Measurements from ENCODE around the gene CTDSP1. TPM values are rescaled to one million over a fixed set of nuclear protein-coding genes. Genes with fewer than 3 reads are reported as not detected.

The CTDSP1 gene
- total and polyA plus RNA-seq, 2 experiments from 2014 or later = 53.1 to 124 TPM

DNA sequence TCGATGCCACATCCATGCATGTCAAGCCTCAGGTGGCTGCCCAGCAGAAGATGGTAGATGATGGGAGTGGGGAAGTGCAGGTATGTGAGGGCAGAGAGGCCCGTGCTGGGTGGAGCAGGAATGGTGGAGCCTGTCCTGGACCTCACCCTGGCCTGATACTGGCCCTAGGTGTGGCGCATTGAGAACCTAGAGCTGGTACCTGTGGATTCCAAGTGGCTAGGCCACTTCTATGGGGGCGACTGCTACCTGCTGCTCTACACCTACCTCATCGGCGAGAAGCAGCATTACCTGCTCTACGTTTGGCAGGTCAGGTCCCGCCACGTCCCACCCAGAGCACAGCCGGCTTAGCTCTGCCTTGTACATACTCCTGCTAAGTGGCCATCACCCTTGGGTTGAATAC lies 32.2 kb downstream of the CTDSP1 start:
- Histone ChIP-seq H3K9me3 (ENCODE audit: low read depth) (no peaks in the 10 kb centered on the region), H3K36me3 (replicated peaks; ENCODE audit: insufficient read depth, low read depth) (no peaks in the 10 kb centered on the region), H3K79me2 (no peaks in the 10 kb centered on the region), H2AFZ (no peak overlapping the region), H4K20me1 (ENCODE audit: insufficient read depth, poor library complexity, severe bottlenecking) (no peaks in the 10 kb centered on the region), H3K9me2 (replicated peaks; ENCODE audit: insufficient read depth) (no peaks in the 10 kb centered on the region), H3K27me3 (no peaks in the 10 kb centered on the region), H3K27ac (no peak overlapping the region), H3K4me3 (no peak overlapping the region), H3K4me2 (no peak overlapping the region), H3K4me1 (ENCODE audit: insufficient read depth) (no peaks in the 10 kb centered on the region)
- TF ChIP-seq EZH2 (IDR thresholded peaks at IDR 0.05; ENCODE audit: borderline replicate concordance) (no peak), EZH2phosphoT487 (IDR thresholded peaks at IDR 0.05; ENCODE audit: low read depth, severe bottlenecking, unreplicated experiment) (no peak)
- TF ChIP-seq, protein P1, sequence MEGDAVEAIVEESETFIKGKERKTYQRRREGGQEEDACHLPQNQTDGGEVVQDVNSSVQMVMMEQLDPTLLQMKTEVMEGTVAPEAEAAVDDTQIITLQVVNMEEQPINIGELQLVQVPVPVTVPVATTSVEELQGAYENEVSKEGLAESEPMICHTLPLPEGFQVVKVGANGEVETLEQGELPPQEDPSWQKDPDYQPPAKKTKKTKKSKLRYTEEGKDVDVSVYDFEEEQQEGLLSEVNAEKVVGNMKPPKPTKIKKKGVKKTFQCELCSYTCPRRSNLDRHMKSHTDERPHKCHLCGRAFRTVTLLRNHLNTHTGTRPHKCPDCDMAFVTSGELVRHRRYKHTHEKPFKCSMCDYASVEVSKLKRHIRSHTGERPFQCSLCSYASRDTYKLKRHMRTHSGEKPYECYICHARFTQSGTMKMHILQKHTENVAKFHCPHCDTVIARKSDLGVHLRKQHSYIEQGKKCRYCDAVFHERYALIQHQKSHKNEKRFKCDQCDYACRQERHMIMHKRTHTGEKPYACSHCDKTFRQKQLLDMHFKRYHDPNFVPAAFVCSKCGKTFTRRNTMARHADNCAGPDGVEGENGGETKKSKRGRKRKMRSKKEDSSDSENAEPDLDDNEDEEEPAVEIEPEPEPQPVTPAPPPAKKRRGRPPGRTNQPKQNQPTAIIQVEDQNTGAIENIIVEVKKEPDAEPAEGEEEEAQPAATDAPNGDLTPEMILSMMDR (IDR thresholded peaks at IDR 0.05; ENCODE audit: poor library complexity) = no peak
- no peak for DNase-seq (ENCODE audit: low spot score)
- WGBS (ENCODE audit: low lambda C conversion rate, missing lambda C conversion rate) = 92% methylated on average over 10 of the region's 10 CpGs

DNA sequence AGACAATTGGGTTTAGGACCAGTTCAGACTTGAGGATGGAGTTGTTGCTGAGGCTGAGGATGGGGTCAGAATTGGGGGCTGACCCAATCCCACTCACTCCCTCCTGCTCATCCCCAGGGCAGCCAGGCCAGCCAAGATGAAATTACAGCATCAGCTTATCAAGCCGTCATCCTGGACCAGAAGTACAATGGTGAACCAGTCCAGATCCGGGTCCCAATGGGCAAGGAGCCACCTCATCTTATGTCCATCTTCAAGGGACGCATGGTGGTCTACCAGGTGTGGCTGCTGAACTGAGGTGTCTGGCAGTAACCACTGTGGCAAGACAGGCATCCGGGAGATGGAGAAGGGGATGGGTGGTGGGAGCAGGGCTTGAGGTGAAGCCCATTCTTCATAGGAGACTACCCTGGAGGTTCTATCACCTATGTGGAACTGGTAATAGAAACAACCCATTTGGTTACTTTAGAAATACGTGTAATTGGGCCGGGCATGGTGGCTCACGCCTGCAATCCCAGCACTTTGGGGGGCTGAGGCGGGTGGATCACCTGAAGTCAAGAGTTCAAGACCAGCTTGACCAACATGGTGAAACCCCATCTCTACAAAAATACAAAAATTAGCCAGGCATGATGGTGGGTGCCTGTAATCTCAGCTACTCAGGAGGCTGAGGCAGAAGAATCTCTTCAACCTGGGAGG lies 33.2 kb downstream of the CTDSP1 start:
- no peak for TF ChIP-seq EZH2 (IDR thresholded peaks at IDR 0.05; ENCODE audit: borderline replicate concordance)
- no peaks in the 10 kb centered on the region for H3K36me3 ChIP-seq (replicated peaks; ENCODE audit: insufficient read depth, low read depth)
- H2AFZ ChIP-seq = no peak overlapping the region
- no peak overlapping the region for H3K27ac ChIP-seq
- WGBS (ENCODE audit: low lambda C conversion rate, missing lambda C conversion rate) = 98% methylated on average over 8 of the region's 8 CpGs
- H3K4me1 ChIP-seq (ENCODE audit: insufficient read depth) = no peaks in the 10 kb centered on the region
- no peaks in the 10 kb centered on the region for H3K9me2 ChIP-seq (replicated peaks; ENCODE audit: insufficient read depth)
- no peaks in the 10 kb centered on the region for H4K20me1 ChIP-seq (ENCODE audit: insufficient read depth, poor library complexity, severe bottlenecking)
- DNase-seq (ENCODE audit: low spot score) = no peak
- H3K4me2 ChIP-seq = no peak overlapping the region
- H3K4me3 ChIP-seq = no peak overlapping the region
- no peaks in the 10 kb centered on the region for H3K9me3 ChIP-seq (ENCODE audit: low read depth)
- no peaks in the 10 kb centered on the region for H3K27me3 ChIP-seq
- H3K79me2 ChIP-seq = no peaks in the 10 kb centered on the region

DNA sequence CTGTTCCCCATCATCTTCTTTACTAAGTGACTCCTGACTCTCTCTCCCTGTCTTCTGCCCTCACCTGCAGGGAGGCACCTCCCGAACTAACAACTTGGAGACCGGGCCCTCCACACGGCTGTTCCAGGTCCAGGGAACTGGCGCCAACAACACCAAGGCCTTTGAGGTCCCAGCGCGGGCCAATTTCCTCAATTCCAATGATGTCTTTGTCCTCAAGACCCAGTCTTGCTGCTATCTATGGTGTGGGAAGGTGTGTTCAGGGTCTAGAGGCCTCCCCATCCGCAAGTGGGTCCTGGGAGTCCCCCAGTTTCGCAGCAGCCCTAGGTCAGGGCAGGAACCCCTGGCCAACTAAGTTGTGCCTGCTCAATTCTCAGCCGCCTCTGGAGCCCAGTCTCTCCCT lies 34.8 kb downstream of the CTDSP1 start:
- Histone ChIP-seq H3K79me2 (no peaks in the 10 kb centered on the region), H4K20me1 (ENCODE audit: insufficient read depth, poor library complexity, severe bottlenecking) (no peaks in the 10 kb centered on the region), H3K4me2 (no peak overlapping the region), H3K9me3 (ENCODE audit: low read depth) (no peaks in the 10 kb centered on the region), H3K27me3 (no peaks in the 10 kb centered on the region), H3K36me3 (replicated peaks; ENCODE audit: insufficient read depth, low read depth) (no peaks in the 10 kb centered on the region), H2AFZ (no peak overlapping the region), H3K27ac (no peak overlapping the region), H3K4me1 (ENCODE audit: insufficient read depth) (peaks cover 10% of the 10 kb centered on the region), H3K9me2 (replicated peaks; ENCODE audit: insufficient read depth) (no peaks in the 10 kb centered on the region), H3K4me3 (no peak overlapping the region)
- TF ChIP-seq, protein P1 (IDR thresholded peaks at IDR 0.05; ENCODE audit: poor library complexity) = no peak
- no peak for TF ChIP-seq EZH2 (IDR thresholded peaks at IDR 0.05; ENCODE audit: borderline replicate concordance)
- TF ChIP-seq EZH2phosphoT487 (IDR thresholded peaks at IDR 0.05; ENCODE audit: low read depth, severe bottlenecking, unreplicated experiment) = no peak
- DNase-seq (ENCODE audit: low spot score) = no peak
- WGBS (ENCODE audit: low lambda C conversion rate, missing lambda C conversion rate) = 93% methylated on average over 9 of the region's 9 CpGs

DNA sequence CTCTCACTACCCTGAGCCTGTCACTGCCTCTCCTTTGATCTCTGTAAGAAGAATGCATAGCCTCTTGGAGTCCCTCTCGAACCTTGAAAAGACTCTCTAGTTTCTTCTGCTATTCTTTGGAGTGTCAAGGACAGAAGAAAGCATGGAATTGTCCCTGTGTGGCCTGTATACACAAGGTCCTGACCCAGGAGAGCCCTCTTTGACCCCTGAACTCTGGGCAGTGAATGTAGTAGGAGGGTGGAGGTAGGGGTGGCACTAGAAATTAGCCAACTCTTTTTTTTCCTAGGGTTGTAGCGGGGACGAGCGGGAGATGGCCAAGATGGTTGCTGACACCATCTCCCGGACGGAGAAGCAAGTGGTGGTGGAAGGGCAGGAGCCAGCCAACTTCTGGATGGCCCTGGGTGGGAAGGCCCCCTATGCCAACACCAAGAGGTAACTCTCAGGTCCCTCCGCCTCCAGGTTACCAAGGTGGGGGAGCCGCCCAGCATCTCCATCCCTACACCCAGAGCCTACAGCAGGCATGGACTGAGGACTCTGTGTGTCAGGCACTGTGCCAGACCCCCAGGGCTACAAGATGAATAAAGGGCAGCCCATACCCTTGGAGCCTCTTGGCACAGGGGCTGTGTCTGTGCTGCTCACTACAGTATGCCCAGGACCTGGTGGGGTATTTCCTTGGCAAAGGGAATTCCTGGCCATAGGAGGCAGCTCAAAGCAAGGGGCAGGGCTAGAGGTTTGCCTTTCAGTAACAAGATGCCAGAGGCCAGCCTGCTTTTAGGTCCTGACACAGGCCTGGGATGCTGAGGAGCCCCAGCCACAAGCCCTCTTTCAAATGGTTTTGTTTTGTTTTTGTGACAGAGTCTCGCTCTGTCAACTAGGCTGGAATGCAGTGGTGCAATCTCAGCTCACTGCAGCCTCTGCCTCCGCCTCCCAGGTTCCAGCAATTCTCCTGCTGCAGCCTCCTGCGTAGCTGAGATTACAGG lies 35.6 kb downstream of the CTDSP1 start:
- Histone ChIP-seq H3K27ac (no peak overlapping the region), H3K9me3 (ENCODE audit: low read depth) (no peaks in the 10 kb centered on the region), H3K79me2 (no peaks in the 10 kb centered on the region), H2AFZ (no peak overlapping the region), H3K4me1 (ENCODE audit: insufficient read depth) (peaks cover 12% of the 10 kb centered on the region), H3K4me3 (no peak overlapping the region), H3K36me3 (replicated peaks; ENCODE audit: insufficient read depth, low read depth) (no peaks in the 10 kb centered on the region), H4K20me1 (ENCODE audit: insufficient read depth, poor library complexity, severe bottlenecking) (no peaks in the 10 kb centered on the region), H3K27me3 (no peaks in the 10 kb centered on the region), H3K4me2 (no peak overlapping the region), H3K9me2 (replicated peaks; ENCODE audit: insufficient read depth) (no peaks in the 10 kb centered on the region)
- no peak for DNase-seq (ENCODE audit: low spot score)
- WGBS (ENCODE audit: low lambda C conversion rate, missing lambda C conversion rate) = 92% methylated on average over 11 of the region's 11 CpGs
- no peak for TF ChIP-seq EZH2 (IDR thresholded peaks at IDR 0.05; ENCODE audit: borderline replicate concordance)
- no peak for TF ChIP-seq EZH2phosphoT487 (IDR thresholded peaks at IDR 0.05; ENCODE audit: low read depth, severe bottlenecking, unreplicated experiment)
- TF ChIP-seq, protein P1 (IDR thresholded peaks at IDR 0.05; ENCODE audit: poor library complexity) = no peak

Measured in hepatocyte (in vitro differentiated cells).